ENCODE results near the gene RTN4RL2. TPM values are rescaled to one million over a fixed set of nuclear protein-coding genes. Genes with fewer than 3 reads are reported as not detected.

The RTN4RL2 gene
- total RNA-seq, 1 donor from 2014 or later: not detected

DNA sequence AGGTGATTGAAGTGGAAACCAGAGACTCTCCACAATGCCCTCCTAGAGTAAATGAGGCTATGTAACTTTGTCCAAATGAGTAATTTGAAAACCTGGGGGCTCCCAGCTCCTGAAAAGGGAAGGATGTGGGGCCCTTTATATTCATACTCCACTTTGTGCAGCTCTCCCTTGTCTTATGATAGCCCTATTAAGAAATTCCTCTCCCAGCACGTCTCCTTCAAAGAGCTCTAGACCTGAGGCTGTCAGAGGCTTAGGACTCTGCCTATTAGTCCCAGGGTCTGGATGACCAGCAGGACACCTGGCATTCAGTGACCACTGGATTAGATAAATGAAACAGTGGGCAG lies 53.1 kb downstream of the RTN4RL2 start:
- FAIRE-seq (no peak), DNase-seq (ENCODE audit: low read depth) (no peak)
- Histone ChIP-seq H3K27me3 (ENCODE audit: control insufficient read depth, insufficient read depth, low read length) (peaks cover 12% of the 10 kb centered on the region), H3K4me3 (ENCODE audit: low read depth, low read length) (no peak overlapping the region), H3K36me3 (ENCODE audit: control insufficient read depth, insufficient read depth, low read length) (no peaks in the 10 kb centered on the region)
- TF ChIP-seq, protein P1, sequence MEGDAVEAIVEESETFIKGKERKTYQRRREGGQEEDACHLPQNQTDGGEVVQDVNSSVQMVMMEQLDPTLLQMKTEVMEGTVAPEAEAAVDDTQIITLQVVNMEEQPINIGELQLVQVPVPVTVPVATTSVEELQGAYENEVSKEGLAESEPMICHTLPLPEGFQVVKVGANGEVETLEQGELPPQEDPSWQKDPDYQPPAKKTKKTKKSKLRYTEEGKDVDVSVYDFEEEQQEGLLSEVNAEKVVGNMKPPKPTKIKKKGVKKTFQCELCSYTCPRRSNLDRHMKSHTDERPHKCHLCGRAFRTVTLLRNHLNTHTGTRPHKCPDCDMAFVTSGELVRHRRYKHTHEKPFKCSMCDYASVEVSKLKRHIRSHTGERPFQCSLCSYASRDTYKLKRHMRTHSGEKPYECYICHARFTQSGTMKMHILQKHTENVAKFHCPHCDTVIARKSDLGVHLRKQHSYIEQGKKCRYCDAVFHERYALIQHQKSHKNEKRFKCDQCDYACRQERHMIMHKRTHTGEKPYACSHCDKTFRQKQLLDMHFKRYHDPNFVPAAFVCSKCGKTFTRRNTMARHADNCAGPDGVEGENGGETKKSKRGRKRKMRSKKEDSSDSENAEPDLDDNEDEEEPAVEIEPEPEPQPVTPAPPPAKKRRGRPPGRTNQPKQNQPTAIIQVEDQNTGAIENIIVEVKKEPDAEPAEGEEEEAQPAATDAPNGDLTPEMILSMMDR (IDR thresholded peaks at IDR 0.05; ENCODE audit: insufficient read depth, low read length, severe bottlenecking): no peak

DNA sequence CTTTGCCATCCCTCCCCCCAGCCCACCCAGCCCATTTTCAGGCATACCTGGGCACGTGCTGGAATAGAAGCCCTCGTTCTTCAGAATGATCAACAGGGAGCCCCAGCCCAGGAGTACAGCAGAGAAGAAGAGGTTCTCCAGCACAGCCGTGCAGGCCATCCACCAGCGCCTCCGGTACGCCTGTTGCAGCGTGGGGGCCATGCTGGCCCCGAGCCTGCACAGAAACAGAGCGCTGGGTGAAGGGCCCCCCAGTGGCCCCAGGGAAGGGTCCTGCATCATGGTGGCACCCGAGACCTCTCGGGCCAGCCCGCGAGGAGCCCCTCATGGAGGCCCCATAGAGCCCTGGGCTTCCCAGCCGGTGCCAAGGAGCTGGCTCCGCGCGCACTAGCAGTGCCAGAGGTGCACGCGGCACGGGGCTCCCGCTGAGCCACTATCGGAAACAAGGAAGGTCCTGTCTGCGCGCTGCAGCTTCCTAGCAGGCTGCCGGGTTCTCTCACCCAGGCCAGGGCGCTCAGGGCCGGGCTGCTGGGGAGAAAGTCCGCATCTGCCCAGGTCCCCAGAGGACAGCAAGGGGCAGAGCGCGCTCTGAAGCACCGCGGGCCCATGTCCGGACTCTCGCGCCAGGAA lies 53.7 kb downstream of the RTN4RL2 start:
- TF ChIP-seq, protein P1 (IDR thresholded peaks at IDR 0.05; ENCODE audit: insufficient read depth, low read length, severe bottlenecking): no peak
- peak overlapping the region; percentile 45 for H3K4me3 ChIP-seq (ENCODE audit: low read depth, low read length)
- DNase-seq (ENCODE audit: low read depth) (no peak), FAIRE-seq (no peak)
- H3K27me3 ChIP-seq (ENCODE audit: control insufficient read depth, insufficient read depth, low read length): peaks cover 12% of the 10 kb centered on the region
- H3K36me3 ChIP-seq (ENCODE audit: control insufficient read depth, insufficient read depth, low read length): no peaks in the 10 kb centered on the region

DNA sequence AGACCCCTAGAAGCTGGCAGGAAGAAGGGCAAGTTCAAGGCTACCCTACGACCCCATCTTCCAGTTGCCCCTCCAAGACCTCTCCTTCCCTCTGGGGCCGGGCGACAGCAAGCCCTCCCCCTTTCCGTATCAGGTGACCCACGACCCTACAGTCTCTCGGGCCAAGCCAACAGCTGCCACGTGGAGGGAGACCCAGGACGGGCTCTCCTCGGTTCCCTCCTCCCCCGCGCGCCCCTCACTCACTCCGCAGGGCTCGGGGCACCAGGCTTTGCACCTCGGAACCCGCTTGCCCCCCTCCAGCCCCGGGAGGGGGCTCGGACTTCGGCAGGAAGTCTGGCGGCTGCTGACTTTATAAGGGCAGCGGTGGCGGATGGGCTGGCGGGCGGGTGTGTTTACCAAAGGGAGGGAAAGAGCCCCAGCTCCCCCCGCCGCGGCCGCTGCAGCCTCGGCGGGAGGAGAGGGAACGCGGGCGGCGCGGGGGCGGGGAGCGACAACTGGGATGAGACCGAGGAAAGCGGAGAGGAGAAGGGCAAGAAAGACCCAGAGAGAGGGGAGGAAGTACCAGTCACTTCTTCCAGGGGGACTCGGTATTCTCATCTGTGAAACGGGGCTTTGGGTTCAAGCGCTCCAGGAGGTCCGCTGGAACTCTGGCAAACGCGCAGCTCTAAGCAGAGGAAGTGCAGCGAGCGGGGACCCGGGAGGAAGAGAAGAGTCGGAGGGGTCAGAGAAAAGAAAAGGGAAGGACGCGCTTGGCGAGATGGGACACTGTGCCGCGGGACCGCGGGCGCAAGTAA lies 54.4 kb downstream of the RTN4RL2 start:
- FAIRE-seq (no peak), DNase-seq (ENCODE audit: low read depth) (no peak)
- H3K36me3 ChIP-seq (ENCODE audit: control insufficient read depth, insufficient read depth, low read length): no peaks in the 10 kb centered on the region
- peaks cover 12% of the 10 kb centered on the region for H3K27me3 ChIP-seq (ENCODE audit: control insufficient read depth, insufficient read depth, low read length)
- TF ChIP-seq, protein P1 (IDR thresholded peaks at IDR 0.05; ENCODE audit: insufficient read depth, low read length, severe bottlenecking): no peak
- H3K4me3 ChIP-seq (ENCODE audit: low read depth, low read length): peak overlapping the region; percentile 45

DNA sequence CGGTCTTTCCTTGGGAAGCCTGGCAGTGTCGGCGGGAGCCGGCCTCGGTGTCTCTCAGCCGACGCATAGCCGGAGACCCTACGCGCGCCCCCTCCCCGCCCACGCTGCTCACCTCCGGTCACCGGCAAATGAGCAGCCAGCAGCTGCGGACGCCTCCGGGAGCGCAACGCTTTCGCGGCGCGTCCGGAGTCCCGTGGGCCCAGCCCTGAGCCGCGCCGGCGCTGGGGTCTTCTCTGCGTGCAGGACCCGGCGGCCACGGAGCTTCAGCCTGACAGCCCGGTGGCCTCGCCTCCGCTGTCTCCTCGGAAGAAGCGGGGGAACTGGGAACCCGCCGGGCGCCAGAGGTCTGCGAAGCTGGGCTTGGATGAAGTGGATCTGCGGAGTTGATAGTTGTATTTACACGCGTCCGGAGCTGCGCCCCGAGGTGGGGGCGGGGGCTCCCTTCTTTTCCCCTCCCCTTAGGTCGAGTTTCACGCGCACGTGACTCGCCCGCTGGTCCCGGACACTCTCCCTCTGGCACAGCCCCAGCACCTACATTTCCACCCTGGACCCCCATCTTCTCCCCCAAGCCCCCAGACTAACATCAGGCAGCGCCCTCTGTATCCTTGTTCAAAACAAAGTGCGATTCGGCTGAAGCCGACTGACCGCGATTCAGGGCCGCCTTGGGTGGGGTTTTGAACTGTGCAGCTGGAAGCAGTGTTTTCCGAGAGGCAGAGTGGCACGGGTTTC lies 55.2 kb downstream of the RTN4RL2 start, which contains the start of gene SLC43A1:
Gene SLC43A1 (minus strand): TSS at position 371 of the 729 bp plus-strand sequence. CDS start 1,591 bp downstream, outside the sequence.
- DNase-seq (ENCODE audit: low read depth) (no peak), FAIRE-seq (no peak)
- Histone ChIP-seq H3K27me3 (ENCODE audit: control insufficient read depth, insufficient read depth, low read length) (peaks cover 12% of the 10 kb centered on the region), H3K4me3 (ENCODE audit: low read depth, low read length) (peak within 1 kb of the TSS; percentile 45), H3K36me3 (ENCODE audit: control insufficient read depth, insufficient read depth, low read length) (no peaks in the 10 kb centered on the region)
- TF ChIP-seq, protein P1 (IDR thresholded peaks at IDR 0.05; ENCODE audit: insufficient read depth, low read length, severe bottlenecking): no peak

DNA sequence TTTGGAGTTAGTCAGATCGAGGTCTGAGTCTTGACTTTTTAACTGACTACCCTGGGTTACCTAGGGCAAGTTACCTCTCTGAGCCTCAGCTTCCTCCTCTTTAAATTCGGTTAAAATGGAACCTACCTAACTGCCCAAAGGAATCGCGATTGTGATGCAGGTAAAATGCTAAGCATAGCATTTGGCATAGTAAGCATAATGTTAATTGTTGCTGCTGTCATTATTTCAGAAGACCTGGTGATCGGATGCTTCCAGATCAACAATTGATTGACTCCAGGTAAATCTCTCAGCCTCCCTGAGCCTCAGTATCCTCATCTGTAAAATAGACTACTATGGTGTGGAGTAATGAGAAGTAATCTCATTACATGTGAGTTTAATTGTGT lies 55.7 kb downstream of the RTN4RL2 start:
- Histone ChIP-seq H3K4me3 (ENCODE audit: low read depth, low read length) (peak overlapping the region; percentile 45), H3K27me3 (ENCODE audit: control insufficient read depth, insufficient read depth, low read length) (peaks cover 12% of the 10 kb centered on the region), H3K36me3 (ENCODE audit: control insufficient read depth, insufficient read depth, low read length) (no peaks in the 10 kb centered on the region)
- no peak for FAIRE-seq
- TF ChIP-seq, protein P1 (IDR thresholded peaks at IDR 0.05; ENCODE audit: insufficient read depth, low read length, severe bottlenecking): no peak
- no peak for DNase-seq (ENCODE audit: low read depth)

Data from bronchial epithelial cell (primary cell).